Calu3 (cell line): ENCODE measurements around the gene MRTFA. TPM values are rescaled to one million over a fixed set of nuclear protein-coding genes. Genes with fewer than 3 reads are reported as not detected.
"Not testable (repeated sequence)": the region's sequence is repeated elsewhere in the genome, so short reads cannot be mapped to it uniquely, and the experiment has no call there.

Experiments
- BruUV-seq: library from RNA; stranded (reverse); fragments of 400-500 nt; replicated peaks from 2 replicates; lab custom pipeline; 2021; lab: Mats Ljungman, UMichigan
- CTCF ChIA-PET: fragments of 300-600 bp; sonication (Branson Sonifier 250); formaldehyde crosslinking; loops from one replicate; lab custom pipeline; 2022; ENCODE audit warnings: antibody characterized with exemption; lab: Charles Lee
- DNase-seq: peaks from one replicate; pipeline ENCODE4 v3.0.0; 2022
- H3K27ac Mint-ChIP-seq: one replicate; pipeline ENCODE4 v1.8.0; 2022; ENCODE audit warnings: mixed read lengths; ENCODE audit not compliant: unreplicated experiment
- H3K27me3 Mint-ChIP-seq: one replicate; pipeline ENCODE4 v1.8.0; 2022; ENCODE audit warnings: mixed read lengths; ENCODE audit not compliant: unreplicated experiment
- H3K36me3 Mint-ChIP-seq: one replicate; pipeline ENCODE4 v1.8.0; 2022; ENCODE audit warnings: mild to moderate bottlenecking, moderate library complexity, mixed read lengths; ENCODE audit not compliant: insufficient read depth, unreplicated experiment
- H3K4me1 Mint-ChIP-seq: one replicate; pipeline ENCODE4 v1.8.0; 2022; ENCODE audit warnings: mild to moderate bottlenecking, low read depth, mixed read lengths; ENCODE audit not compliant: unreplicated experiment
- H3K4me3 Mint-ChIP-seq: one replicate; pipeline ENCODE4 v1.8.0; 2022; ENCODE audit warnings: mild to moderate bottlenecking, low read depth, moderate library complexity, mixed read lengths; ENCODE audit not compliant: unreplicated experiment
- H3K9me3 Mint-ChIP-seq: one replicate; pipeline ENCODE4 v1.8.0; 2022; ENCODE audit warnings: low read depth, mixed read lengths; ENCODE audit not compliant: unreplicated experiment
- intact Hi-C: fragments of 100-400 bp; cut with micrococcal nuclease; formaldehyde crosslinking; loops from one replicate; pipeline ENCODE4 v1.10.0; 2022; ENCODE audit not compliant: unreplicated experiment
- total RNA-seq: library from RNA; stranded (reverse); gene quantifications from 2 replicates; pipeline ENCODE4 v1.2.3, GENCODE V29; 2022
- TF ChIP-seq, protein P1 (sequence below): fragments of 200-600 bp; IDR thresholded peaks from one replicate; pipeline ENCODE4 v1.8.0; 2022; ENCODE audit warnings: antibody characterized with exemption; ENCODE audit not compliant: unreplicated experiment

The MRTFA gene
- total RNA-seq, 1 experiment from 2014 or later, result 54.1 TPM

GRCh38 chr22:40585310-40585751 lies 51.2 kb downstream of the MRTFA start:
- TF ChIP-seq, protein P1, sequence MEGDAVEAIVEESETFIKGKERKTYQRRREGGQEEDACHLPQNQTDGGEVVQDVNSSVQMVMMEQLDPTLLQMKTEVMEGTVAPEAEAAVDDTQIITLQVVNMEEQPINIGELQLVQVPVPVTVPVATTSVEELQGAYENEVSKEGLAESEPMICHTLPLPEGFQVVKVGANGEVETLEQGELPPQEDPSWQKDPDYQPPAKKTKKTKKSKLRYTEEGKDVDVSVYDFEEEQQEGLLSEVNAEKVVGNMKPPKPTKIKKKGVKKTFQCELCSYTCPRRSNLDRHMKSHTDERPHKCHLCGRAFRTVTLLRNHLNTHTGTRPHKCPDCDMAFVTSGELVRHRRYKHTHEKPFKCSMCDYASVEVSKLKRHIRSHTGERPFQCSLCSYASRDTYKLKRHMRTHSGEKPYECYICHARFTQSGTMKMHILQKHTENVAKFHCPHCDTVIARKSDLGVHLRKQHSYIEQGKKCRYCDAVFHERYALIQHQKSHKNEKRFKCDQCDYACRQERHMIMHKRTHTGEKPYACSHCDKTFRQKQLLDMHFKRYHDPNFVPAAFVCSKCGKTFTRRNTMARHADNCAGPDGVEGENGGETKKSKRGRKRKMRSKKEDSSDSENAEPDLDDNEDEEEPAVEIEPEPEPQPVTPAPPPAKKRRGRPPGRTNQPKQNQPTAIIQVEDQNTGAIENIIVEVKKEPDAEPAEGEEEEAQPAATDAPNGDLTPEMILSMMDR, result no peak
- H3K27me3 Mint-ChIP-seq, result no peaks in the 10 kb centered on the region
- no peak overlapping the region for H3K4me3 Mint-ChIP-seq
- intact Hi-C loops, result no loop called here
- peaks cover 13% of the 10 kb centered on the region for H3K36me3 Mint-ChIP-seq
- H3K4me1 Mint-ChIP-seq, result peaks cover 17% of the 10 kb centered on the region
- no TSS peak for BruUV-seq
- H3K27ac Mint-ChIP-seq, result no peak overlapping the region
- H3K9me3 Mint-ChIP-seq, result peaks cover 3% of the 10 kb centered on the region
- CTCF ChIA-PET, result no interaction called here
- DNase-seq, result no peak

- H3K4me3 Mint-ChIP-seq, intact Hi-C loops, BruUV-seq, DNase-seq, H3K27ac Mint-ChIP-seq, H3K9me3 Mint-ChIP-seq, H3K27me3 Mint-ChIP-seq: not testable (repeated sequence)
- peaks cover 13% of the 10 kb centered on the region for H3K36me3 Mint-ChIP-seq
- H3K4me1 Mint-ChIP-seq, result peaks cover 17% of the 10 kb centered on the region
- CTCF ChIA-PET, result interaction anchor here (0.6 kb wide), 1 partner anchor 10 kb away, joined by 3 read pairs; no protein-coding TSS in a partner anchor
Observed at GRCh38 chr22:40584766-40585165, 51.8 kb downstream of the MRTFA start.

- H3K27me3 Mint-ChIP-seq, result no peaks in the 10 kb centered on the region
- CTCF ChIA-PET, result interaction anchor here (1.0 to 1.2 kb wide), 2 partner anchors 44 to 136 kb away, joined by 3 read pairs; no protein-coding TSS in a partner anchor
Observed at GRCh38 chr22:40583053-40583741, 53.3 kb downstream of the MRTFA start.

GRCh38 chr22:40582063-40582462 lies 54.5 kb downstream of the MRTFA start:
- no TSS peak for BruUV-seq
- H3K4me1 Mint-ChIP-seq, result peaks cover 17% of the 10 kb centered on the region
- no peak overlapping the region for H3K27ac Mint-ChIP-seq
- H3K36me3 Mint-ChIP-seq, result peaks cover 8% of the 10 kb centered on the region
- CTCF ChIA-PET, result no interaction called here
- no peak for DNase-seq
- no peaks in the 10 kb centered on the region for H3K27me3 Mint-ChIP-seq
- H3K9me3 Mint-ChIP-seq, result peaks cover 3% of the 10 kb centered on the region
- no peak overlapping the region for H3K4me3 Mint-ChIP-seq
- TF ChIP-seq, protein P1, result no peak
- intact Hi-C loops, result no loop called here

More at GRCh38 chr22:40583053-40583741, 53.3 kb downstream of the MRTFA start:
- H3K4me3 Mint-ChIP-seq, result no peak overlapping the region
- H3K27ac Mint-ChIP-seq, result no peak overlapping the region
- H3K36me3 Mint-ChIP-seq, result peaks cover 8% of the 10 kb centered on the region
- TF ChIP-seq, protein P1, result no peak
- DNase-seq, result no peak
- intact Hi-C loops, result no loop called here
- no TSS peak for BruUV-seq
- H3K9me3 Mint-ChIP-seq, result peaks cover 3% of the 10 kb centered on the region
- peaks cover 17% of the 10 kb centered on the region for H3K4me1 Mint-ChIP-seq

DNA sequence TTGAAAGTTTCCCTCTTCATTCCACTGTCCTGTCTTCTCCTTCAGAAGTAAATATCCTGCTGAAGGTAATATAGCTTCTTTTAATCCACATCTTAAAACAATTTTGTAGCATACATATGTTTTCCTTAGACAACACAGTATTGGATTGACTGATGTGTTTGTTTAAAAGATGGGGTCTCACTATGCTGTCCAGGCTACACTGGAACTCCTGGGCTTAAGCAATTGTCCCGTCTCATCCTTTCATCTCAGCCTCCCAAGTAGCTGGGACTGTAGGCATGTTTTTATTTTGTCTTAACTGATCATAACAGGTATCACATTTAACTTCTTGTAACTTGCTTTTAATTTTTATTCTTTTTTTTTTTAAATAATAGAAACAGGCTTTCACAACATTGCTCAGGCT lies 55.9 kb downstream of the MRTFA start:
- no TSS peak for BruUV-seq
- DNase-seq, result no peak

More for the DNA sequence above, 55.9 kb downstream of the MRTFA start:
- Mint-ChIP-seq H3K9me3 (peaks cover 3% of the 10 kb centered on the region), H3K27me3 (no peaks in the 10 kb centered on the region), H3K27ac (no peak overlapping the region), H3K36me3 (peaks cover 7% of the 10 kb centered on the region), H3K4me1 (peaks cover 3% of the 10 kb centered on the region), H3K4me3 (no peak overlapping the region)
- TF ChIP-seq, protein P1, result no peak
- CTCF ChIA-PET, result no interaction called here
- intact Hi-C loops, result no loop called here
